T-helper 1 cell treated with Interleukin-12 subunit alpha and Interleukin-12 subunit beta and Interleukin-4 antibody, amounts not matched to agents 30 ng/mL and 1 ng/mL, for 36 hours (primary cell): ENCODE results near the gene IMPACT. TPM values are rescaled to one million over a fixed set of nuclear protein-coding genes. Genes with fewer than 3 reads are reported as not detected.

Experiments
- intact Hi-C: fragments of 100-400 bp; cut with micrococcal nuclease; formaldehyde crosslinking; loops from one replicate; pipeline ENCODE4 v1.15.1; 2024
- total RNA-seq: library from RNA; stranded (reverse); gene quantifications from 2 replicates; pipeline ENCODE4 v1.2.3, GENCODE V29; 2022

Gene IMPACT
- total RNA-seq, 1 donor from 2014 or later: 10.4 TPM

DNA sequence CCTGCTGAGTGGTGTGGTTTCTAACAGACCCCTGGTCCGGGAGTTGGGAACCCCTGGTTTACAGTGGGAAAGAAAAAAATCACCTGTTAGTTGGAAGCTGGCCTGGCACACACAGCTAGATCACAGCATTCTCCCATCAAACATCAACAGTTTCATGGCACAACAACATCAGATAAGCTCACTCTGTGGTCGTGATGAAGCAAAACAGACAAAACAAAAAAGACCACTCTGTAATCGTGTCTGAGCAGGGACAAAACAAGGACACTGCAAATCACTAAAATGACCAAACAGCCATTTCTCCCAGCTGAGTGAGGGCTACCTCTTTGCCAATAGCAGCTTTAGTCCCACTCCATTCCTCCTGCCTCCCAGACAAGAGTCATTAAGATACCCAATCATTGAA is 9.0 kb upstream of the IMPACT start:
- intact Hi-C loops: no loop called here

DNA sequence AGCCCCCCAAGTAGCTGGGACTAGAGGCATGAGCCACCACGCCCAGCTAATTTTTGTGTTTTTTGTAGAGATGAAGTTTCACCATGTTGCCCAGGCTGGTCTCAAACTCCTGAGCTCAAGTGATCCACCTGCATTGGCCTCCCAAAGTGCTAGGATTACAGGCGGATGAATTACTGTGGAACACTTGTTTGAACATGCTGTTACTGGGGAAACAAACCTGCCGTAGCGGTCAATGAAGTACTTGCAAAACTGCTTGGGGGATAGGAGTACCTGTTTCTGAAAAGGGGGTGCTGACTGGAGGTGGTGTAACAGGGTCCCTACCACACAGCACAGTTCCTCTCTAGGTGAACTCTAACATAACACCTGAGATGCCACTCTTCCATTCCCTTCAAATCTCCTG is 5.9 kb upstream of the IMPACT start:
- intact Hi-C loops: no loop called here

DNA sequence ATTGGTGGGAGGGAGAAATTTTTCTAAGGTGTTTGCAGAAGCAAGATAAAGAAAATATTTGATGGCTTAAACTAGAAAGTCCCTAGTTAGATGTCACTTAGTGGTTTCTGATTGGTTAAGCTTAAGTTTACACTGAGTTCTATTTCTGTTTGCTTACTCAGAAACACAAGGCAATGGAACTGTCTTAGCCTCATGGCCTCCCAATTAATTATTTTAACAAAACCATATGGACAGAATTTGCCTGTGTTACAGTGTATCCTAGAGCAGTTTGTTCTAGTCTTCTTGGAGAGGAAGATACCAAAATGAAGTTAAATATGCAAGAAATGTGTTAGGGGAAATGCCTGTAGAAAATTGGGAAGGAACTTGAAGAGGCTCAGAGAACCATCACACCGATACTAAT is 4.6 kb upstream of the IMPACT start:
- intact Hi-C loops: no loop called here

DNA sequence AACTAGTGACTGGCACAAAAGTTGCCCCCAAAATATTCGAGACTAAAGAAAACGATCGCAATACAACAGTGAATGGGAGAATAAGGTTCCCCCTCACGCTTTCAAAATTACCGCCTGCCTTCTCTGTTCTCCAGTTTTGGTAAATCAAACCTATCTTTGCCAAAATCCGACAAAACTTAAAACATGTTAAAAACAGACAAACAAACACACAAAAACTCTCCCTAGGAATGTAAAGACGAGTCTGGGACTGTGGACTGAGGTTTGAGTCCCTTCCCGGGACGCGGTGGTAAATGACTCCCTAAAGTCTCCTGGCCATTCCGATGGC is 435 bp upstream of the IMPACT start:
- intact Hi-C loops: no loop called here

DNA sequence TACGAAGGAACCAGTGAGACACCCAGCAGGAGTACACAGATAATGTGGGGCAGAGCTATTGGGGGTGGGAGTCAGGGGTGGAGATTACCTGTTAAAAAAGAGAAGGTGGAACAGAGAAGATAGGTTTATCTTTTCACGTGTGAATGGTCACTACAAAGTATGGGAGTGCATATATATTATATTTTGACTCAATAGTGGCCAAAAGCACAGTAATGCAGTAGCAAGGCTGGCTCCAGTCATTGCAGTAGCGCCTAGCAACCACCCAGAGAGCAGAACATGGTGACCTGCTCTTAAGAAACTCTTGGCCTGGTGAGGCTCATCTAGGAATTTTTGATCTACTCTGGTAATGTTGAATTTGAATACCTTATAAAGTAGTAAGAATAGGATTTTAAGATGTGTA is 1.0 kb downstream of the IMPACT start:
- intact Hi-C loops: loop anchor here (1.0 kb wide), 1 partner anchor 30 kb away; the partner anchor contains the start of gene OSBPL1A

DNA sequence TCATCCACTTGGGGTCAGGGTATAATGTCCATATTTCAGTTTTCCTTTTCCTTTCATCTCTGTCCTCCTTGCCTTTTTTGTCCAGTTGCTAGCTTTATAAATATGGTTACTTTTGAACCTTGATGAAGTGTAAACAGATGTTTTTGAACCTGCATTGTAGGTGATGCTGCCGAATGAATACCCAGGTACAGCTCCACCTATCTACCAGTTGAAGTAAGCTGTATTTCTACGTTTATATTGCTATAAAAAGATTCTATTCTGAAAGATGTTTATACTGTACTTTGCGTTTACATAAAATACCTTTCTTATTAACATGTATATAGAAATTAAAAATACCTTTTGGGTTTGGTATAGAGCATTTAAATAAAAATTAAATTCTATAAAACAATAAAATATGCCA is 2.2 kb downstream of the IMPACT start:
- intact Hi-C loops: no loop called here

DNA sequence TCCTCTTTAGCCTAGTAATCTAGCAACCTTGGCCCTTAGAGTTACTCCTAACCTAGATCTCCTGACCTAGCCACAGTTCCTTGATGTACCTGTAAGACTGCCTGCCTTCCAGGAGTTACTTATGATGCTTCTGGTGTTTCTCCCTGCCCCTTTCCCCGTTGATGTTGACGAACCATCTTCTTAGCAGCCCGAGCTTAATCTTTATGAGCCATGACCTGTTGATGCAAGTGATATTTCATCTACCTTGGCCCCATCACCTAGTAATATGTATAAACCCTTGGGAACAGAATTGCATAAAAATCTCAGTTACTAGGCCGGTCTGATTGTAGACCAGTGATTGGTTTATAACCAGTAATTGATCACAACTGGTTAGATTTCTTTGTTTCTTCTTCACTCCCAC is 2.7 kb downstream of the IMPACT start:
- intact Hi-C loops: no loop called here

DNA sequence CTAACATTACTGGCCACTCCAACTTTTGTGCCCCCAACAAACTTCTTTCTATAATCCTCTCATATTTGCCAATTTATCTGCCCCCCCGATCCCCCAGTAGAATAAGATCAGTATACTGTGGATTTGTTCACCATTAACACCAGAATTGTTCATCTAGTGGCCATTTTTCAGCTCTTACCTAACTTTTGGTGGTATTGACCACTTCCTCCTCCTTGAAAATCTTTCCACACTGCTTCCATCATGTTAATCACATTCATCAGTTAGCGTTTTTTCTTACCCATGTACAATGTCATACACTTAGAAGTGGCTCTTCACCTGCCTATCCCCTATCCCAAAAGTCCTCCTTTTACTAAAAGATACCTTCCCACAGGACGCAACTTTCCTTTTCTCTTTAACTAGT is 6.1 kb downstream of the IMPACT start:
- intact Hi-C loops: no loop called here

DNA sequence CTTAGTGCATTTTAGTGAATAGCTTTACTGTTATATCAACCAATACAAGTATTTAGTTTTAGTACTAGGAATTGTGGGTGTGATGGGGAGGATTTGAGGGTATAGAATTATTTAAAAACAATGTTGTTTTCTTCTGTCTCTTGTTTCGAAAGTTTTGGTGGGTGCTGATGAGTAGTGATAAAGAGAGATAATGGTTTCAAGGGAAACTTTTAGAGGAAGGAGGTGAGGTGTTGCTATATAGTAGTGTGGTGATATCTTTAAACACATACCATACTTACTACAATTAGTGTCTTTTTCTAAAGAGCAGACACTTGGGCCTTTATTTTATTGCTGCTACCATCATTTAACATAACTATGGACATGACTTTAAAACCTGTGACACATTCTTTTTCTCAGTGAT is 10.5 kb downstream of the IMPACT start:
- intact Hi-C loops: no loop called here

DNA sequence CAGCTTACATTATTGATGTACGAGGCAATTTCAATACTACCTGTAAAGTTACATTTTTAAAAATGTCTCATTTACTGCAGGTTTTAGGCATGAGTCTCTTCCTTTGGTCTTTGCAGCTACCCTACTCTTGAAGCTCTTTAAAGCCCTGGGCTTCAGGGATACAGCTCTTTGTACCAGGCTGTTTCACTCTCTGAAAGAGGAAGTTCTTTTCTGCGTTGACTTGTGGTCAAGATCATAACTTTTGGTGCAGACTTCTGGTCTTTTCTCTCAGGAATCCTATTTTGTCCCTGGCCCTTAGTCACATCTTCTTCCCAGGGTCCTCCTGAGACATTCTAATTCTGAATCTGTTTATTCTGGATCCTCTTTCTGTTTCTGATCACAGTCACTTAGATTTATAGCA is 17.4 kb downstream of the IMPACT start:
- intact Hi-C loops: no loop called here

DNA sequence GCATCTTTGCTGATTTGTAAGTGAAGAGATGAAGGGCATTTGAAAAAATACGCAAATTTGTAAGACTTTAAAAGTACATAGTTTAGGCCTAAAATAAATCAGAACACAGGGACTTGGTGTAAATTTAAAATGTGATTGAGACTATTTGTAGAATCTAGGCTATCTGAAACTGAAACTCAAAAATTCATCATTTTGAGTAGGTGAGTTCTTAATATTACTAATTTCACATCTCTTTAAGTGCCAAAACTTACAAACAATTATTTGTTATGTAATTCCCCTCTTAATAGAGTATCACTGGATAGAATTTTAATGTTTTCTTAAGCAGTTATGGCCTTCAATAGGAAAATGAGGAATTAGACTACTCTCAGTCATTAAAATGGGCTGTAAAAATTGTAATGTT is 20.0 kb downstream of the IMPACT start:
- intact Hi-C loops: no loop called here

DNA sequence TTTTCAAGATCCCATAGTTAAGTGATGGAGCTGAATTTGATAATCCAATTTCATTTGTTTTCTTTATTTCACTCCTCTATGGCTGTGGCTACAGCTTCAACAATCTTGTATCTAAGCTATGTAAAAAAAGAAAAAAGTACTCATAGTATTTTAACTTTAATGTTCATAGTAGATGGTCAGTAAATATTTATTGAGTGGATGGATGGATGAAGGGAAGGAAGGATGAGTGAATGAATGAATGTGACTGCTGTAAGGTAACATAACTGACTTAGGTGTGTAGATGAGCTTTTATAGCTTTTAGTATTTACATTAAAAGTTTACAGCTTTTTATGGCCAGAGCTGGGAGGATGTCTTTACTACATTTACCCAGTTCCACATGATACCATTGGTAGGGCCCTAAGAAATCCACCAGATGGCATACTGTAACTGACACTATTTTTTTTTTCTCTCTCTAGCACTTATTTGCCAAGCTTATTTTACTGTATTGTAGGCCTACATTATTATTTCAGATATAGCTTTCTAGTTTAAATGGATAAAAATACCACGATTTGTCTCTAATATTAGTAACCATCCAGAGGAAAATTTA is 20.6 kb downstream of the IMPACT start:
- intact Hi-C loops: loop anchor here (1.0 kb wide), 1 partner anchor 42 kb away; no protein-coding TSS in a partner anchor

DNA sequence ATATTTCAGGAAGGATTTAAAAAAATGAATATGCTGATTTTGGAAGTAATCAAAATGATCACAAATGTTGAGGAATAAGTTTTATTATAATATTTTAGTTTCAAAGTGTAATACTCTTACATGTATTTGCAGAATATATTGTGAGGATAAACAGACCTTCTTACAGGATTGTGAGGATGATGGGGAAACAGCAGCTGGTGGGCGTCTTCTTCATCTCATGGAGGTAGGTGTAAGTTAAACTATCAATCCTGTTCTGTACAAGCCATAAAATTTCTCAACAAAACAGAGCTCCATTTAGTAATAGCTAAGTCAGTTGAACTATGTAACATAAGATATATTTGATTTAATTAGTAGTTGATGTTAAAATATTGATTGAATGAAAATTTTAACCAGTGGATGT is 21.5 kb downstream of the IMPACT start:
- intact Hi-C loops: loop anchor here (1.0 kb wide), 1 partner anchor 41 kb away; no protein-coding TSS in a partner anchor

DNA sequence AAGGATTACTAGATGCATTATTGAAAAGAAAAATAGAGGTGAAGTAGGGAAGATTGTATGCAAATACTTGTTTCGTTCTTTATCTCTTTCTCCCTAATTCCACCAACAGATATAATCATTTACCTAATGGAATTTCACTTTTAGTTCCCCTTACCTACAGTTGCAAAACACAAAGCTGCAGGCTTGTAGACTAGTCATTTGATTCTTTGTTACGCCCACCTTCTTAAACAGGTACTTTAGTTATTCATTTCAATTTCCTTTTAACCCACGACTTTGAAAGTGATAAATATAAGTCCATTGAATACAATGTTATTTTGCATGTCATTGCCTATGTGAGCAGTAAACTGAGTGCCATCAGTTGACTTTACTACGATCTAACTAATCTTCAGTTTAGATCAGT is 30.1 kb downstream of the IMPACT start:
- intact Hi-C loops: loop anchor here (5.0 kb wide), 1 partner anchor 769 kb away; the partner anchor contains the start of gene LAMA3

DNA sequence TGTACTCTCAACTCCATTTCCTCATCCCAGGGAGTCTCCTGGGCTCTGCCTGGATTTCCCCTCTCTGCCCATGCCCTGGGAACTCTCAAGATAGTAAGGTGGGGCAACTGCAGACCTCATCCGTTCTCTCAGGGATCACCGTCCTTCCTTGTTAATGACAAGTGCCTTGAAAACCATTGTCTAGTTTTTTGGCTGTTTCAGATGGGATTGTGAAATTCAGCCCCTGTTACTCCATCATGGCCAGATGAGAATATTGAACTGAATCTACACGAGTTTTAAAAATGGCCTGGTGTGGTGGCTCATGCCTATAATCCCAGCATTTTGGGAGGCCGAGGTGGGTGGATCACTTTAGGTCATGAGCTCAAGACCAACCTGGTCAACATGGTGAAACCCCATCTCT is 33.3 kb downstream of the IMPACT start:
- intact Hi-C loops: loop anchor here (5.0 kb wide), 1 partner anchor 772 kb away; the partner anchor contains the start of gene LAMA3

DNA sequence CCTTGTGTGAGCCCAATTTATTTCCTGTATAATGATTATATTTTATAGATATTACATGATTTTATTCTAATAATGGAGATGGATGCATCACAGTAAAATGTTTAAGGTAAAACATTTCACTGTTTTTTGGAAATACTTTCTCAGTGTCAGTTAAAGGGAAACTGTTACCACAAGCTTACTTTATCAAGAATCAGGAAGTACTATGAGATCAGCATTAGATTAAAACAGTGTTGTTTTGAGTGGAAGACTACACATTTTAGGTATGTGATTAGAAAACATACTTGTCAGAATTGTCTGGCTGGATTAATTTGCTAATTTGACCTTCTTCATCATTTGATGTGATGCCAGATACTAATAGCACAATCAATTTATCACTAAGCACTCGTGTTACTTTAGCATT is 33.9 kb downstream of the IMPACT start, which contains the start of gene HRH4:
Gene HRH4, plus strand, starts transcription at position 250 of the 400 bp plus-strand sequence. Its CDS starts 92 bp downstream, at position 342.
- intact Hi-C loops: no loop called here

DNA sequence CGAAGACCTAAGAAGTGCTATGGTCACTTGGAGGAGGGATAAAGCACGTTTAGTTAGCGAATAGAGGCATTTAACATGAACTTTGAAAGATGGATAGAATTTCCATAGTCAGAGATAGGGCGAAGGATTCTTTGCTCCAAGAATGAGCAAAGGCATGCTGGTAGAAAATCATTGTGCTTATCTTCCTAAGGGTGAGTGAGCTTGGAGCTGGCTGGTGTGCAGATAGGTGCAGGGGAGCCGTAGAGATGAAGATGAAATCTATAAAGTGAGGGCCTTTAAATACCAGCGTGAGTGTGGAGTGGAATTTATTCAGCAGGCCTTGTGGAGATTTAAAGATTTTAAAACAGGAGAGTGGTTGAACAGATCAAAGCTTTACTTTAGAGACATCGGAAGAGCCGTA is 35.5 kb downstream of the IMPACT start:
- intact Hi-C loops: no loop called here

DNA sequence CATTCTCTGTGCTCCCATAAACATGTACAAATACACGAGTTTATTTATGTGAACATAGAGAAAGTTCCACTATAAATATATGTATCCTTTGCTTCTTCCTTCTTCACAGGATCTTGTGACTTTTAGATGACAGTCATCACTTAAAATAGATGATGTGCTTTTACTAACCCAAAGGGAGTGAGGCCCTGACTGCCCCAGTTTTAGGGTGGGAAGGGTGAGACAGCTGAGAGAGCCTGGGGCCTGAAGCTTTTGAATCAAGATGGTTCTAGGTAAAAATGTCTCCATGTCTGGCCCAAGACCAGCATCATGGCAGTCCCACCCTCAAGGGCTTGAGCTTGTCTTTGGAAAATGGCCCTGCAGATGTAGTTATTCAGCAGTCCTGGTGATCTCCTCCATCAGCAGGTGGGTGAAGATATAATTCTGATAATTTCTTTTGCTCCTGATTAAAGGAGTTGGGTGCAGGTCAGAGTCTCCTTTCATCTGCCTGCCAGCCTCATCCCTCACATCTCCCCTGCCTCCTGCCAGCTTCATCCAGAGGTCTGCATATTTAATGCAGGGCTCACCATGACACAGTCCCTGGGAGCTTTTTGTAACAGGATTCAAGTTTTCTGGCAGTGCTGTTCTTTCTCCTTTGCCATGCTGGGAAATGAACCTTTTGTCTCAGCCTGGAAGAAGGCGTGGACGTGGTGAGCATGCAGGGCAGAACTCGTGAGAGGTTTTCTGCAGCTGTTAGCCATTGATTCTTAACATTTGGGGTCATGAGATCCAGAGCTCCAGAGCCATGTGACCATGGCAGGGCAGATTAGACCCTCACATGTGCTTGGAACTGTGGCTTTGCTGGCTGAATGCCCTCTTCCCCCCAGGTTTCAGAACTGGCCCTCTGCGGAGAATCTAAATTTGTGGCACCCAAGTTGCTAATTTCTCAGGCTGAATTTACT is 36.6 kb downstream of the IMPACT start:
- intact Hi-C loops: no loop called here

DNA sequence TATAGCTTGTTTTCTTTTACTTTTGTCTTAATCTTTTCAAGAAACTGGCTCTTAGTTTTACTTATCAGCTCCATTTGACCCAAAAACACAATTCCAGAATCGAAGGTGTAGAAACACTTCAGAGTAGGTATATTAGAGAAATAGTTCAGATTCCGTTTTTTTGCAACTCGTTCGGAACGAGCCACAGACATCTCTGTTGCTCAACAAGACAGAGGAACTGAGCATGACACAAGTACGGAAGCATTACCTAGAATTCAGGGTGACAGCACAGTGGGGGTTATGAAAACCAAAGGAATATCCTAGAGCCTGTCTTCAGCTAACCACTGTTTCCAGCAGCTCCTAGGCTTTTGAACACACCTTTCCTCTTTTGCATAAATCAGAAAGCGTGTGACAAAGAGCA is 39.0 kb downstream of the IMPACT start:
- intact Hi-C loops: no loop called here

DNA sequence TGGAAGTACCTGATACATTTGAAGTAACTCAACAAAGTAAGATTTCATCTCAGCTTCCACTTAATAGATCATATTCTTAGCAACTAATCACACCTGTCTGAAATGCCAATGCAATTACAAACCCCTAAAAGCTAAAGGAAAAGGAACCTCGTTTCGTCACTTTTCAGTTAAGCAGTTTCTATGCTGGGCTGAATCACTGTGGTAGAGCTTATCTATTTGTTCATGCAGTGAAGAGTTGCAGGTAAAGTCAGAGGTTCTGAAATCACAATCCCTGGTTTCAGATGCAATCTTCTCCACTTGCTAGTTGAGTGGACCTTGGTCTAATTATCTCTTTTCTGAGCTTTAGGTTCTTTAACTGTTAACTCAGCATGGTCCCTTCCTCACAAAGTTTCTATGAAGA is 40.3 kb downstream of the IMPACT start:
- intact Hi-C loops: no loop called here

DNA sequence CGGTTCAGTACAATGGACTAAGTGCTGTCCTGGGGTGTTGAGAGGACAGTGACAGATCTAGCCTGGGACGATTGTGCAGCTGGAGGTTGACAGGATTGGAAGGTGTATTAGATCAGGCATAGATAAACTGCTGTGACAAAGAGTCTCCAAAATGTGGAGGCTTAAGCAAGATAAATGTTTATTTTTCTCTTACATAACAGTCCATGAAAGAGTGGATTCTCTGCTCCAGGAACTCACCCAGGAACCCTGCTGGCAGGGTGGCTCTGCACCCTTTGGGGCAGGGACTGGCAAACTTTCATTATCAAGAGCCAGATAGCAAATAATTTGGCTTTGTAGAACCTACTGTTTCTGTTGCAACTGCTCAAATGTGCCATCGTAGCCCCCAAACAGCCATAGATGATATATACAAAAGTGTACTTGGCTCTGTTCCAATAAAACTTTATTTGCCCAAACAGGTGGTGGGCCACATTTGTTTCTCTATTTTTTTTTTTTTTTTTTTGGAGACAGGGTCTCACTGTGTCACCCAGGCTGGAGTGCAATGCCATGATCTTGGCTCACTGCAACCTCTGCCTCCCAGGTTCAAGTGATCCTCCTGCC is 43.6 kb downstream of the IMPACT start:
- intact Hi-C loops: no loop called here

DNA sequence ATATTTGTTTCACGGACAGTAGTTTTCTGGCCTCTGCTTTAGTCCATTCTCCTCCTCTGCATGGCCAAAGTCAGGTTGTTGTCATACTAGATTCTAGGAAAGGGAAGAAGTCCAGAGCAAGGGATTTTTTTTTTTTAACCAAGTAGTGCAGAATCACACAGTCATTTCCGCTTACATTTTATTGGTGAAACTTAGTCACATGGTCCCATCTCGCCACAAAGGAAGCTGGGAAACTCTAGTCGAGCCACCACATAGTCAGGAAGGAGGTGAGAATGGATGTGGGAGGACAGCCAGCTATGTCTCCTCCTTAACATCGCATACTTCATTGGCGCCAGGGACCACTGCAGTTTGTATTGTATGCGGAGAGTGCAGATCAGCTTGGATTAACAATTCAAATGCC is 44.3 kb downstream of the IMPACT start:
- intact Hi-C loops: no loop called here
